HG03432 (cell line): ENCODE data around the gene C3AR1.
A peak's percentile ranks its signal among the peaks of the same experiment; 100 is the strongest.

Experiments
- ATAC-seq: cut with Tn5 transposase; IDR thresholded peaks from one replicate; pipeline ENCODE4 v1.9.1; 2021; ENCODE audit warnings: mild to moderate bottlenecking, moderate library complexity; ENCODE audit not compliant: unreplicated experiment

C3AR1 gene

DNA sequence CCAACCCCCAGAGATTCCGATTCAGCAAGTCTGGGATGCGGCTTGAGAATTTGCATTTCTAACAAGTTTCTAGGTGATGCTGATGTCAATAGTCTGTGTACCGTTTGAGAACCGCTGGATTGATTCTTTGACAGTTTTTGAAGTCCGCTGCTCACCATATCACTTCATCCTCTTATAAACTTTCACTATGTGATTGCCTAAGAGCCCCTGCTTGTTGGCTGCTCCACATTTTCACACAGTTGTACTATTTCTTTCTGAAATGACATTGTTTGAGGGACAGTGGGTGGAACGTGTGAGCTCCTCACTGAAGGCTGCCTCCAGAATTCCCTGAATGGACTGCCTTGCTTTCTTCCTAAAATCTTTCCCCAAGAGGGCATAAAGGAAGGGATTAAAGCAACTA is 7.7 kb downstream of the C3AR1 start:
- no peak for ATAC-seq

DNA sequence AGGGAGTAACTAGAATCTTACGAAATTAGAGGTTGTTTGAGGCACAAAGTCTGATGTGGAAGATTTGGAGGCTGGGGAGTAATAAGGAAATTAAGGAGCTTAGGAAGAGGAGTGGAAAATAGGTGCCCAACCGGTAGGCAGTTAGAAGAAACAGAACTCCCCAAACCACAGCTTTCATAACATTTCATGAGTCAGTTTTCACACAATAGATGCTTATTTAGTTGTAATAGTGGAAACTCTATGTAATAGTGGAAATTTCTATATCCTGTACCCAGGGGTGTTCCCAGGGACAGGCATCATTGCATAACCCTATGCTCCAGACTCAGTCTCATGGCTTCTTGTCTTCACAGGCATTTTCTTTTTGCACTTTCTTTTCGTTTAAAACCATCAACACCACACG is 8.3 kb downstream of the C3AR1 start:
- no peak for ATAC-seq

GRCh38 chr12:8057306-8057705 is 8.9 kb downstream of the C3AR1 start:
- ATAC-seq = no peak

DNA sequence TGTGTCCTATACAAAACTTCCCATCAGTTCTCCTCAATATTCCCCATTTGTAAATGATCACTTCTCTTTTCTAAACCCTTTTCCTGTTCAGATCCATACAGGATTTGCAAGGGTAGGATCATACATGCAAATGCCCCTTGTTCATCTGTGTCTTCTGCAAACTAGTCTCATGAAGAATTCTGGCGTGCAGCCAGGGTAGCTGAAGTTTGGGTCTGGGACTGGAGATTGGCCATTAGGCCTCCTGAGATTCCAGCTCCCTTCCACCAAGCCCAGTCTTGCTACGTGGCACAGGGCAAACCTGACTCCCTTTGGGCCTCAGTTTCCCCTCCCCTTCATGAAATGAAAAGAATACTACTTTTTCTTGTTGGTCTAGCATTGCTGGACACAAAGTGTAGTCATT is 11.3 kb downstream of the C3AR1 start:
- no peak for ATAC-seq

DNA sequence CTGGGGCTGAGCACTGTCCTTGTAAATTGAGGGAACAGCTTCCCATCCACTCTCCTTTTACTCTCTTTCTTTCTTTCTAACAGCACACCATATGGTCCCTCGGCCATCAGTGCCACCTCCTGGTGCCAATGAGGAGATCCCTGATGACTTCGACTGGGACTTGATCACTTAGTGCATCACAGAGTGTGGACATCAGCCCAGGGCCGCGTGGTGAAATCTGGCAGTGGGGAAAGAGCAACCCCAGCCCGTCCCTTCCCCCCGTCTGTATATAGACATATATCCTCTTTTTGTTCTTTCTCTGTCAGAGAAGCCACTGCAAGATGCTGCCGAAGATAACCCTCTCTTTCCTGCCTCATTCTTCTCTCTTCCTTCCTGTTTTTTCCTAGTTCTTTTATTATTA is 13.5 kb downstream of the C3AR1 start:
- ATAC-seq = no peak

DNA sequence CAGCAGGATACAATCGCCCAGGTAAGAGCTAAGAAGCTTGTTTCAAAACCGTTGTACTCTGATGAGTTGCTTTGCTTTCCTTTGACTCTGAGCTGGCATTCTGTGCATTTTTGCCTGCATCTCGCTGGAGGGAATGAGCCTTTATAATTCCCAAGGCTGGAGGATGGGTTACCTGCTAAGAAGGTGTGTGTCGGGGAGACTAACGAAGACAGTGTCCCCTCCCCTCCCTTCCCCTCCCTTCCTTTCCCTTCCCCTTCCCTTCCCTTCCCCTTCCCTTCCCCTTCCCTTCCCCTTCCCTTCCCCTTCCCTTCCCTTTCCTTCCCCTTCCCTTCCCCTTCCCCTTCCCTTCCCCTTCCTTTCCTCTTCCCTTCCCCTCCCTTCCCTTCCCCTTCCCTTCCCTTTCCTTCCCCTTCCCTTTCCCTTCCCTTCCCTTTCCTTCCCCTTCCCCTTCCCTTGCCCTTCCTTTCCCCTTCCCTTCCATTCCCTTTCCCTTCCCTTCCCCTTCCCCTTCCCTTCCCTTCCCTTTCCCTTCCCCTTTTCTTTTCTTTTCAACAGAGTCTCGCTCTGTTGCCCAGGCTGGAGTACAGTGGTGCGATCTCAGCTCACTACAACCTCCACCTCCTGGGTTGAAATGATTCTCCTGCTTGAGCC is 15.4 kb downstream of the C3AR1 start:
- no peak for ATAC-seq

GRCh38 chr12:8048906-8049305 is 17.3 kb downstream of the C3AR1 start:
- no peak for ATAC-seq

GRCh38 chr12:8047842-8048241 is 18.3 kb downstream of the C3AR1 start:
- ATAC-seq = no peak

GRCh38 chr12:8045952-8046944 is 19.9 kb downstream of the C3AR1 start:
- no peak for ATAC-seq

DNA sequence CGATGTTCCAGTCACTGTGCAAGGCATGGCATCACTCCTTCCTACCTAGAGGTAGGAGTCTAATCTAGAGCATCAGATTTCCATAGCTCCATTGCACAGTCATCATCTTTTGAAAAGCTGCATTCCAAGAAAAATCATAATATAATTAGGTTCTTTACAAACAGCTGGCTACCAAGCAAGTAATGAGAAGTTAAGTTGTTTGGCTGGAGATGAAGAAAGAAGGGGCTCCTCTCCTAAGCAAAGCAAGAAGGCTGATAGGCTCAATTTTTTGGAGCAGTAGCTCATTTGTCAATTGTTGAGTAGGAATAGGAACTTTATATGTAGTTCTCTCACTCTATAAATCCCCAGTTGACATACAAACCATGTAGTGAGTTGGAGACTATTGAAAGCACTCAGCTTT is 25.4 kb downstream of the C3AR1 start:
- ATAC-seq = no peak

GRCh38 chr12:8038659-8039114 is 27.5 kb downstream of the C3AR1 start:
- no peak for ATAC-seq

DNA sequence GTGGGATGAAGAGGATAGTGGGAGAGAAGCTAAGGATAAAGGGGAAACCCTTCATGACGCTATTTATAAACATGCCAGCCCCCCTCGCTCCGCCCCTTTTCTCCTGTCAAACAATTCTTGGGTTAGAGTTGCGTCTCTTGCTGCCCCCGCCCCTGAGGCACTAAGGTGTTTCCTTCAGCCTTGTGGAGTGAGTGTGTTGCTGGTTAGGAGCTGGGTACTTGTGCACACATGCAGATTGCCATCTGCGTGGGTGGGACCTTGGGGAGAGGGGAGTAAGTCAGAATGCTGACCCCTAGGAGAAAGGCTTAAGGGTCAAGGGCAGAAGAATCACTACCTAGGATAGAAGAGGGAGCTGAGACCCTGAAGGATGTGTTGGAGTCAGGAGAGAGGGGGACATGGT is 28.2 kb downstream of the C3AR1 start:
- no peak for ATAC-seq

- no peak for ATAC-seq
These were observed 29.0 kb downstream of the C3AR1 start for GRCh38 chr12:8037046-8037663.

GRCh38 chr12:8036346-8036745 is 29.8 kb downstream of the C3AR1 start:
- ATAC-seq = no peak

GRCh38 chr12:8035440-8036010 is 30.6 kb downstream of the C3AR1 start:
- no peak for ATAC-seq

- ATAC-seq = no peak
These were observed 31.4 kb downstream of the C3AR1 start for GRCh38 chr12:8034802-8035201.

- ATAC-seq = peak; percentile 25
These were observed 32.8 kb downstream of the C3AR1 start for GRCh38 chr12:8033153-8034044.

DNA sequence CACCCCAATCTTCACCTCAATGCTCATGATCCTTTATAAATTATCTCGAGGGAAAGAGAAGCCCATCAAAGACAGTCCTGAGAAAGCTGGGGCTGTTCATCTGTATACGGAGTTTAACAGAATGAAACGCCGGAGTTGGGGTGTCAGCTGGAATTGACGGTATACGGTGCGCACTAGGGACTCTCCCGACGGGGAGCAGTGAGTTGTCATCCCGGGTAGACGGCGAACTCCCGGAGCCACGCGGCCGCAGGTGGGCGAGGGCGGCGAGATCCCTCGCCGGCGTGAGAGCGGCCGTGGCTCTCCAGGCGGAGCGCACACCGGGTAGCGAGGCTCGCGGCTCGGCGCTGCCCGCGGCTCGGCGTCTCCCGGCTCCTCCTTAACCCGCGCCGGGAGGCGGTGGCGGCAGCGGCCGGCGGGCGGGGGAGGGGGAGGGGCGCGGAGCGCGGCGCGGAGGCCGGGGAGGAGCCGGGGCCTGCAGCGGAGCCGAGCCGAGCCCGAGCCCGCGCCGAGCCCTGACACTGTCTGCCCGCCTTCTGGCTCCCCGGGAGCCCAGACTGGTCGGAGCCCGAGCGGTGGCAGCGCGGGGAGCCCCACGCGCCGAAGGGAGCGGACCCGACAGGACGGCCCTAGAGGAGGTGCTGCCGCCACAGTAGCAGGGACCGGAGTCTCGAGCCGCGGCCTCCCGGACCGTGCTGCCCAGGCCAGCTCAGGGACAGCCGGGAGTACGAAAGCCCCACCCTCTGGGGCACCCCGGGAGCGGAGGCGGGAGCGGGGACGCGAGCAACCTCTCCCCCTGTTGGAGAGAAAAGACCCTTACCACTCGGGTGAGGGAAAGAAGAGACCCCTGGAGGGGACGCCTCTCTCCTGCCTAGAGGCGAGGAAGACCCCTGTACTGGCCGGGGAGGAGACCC is 33.7 kb downstream of the C3AR1 start, which contains the start of gene FOXJ2:
FOXJ2 (plus strand) TSS at position 475 of the 911 bp plus-strand sequence. CDS start 7,117 bp downstream, outside the sequence.
- peak; percentile 77 for ATAC-seq

DNA sequence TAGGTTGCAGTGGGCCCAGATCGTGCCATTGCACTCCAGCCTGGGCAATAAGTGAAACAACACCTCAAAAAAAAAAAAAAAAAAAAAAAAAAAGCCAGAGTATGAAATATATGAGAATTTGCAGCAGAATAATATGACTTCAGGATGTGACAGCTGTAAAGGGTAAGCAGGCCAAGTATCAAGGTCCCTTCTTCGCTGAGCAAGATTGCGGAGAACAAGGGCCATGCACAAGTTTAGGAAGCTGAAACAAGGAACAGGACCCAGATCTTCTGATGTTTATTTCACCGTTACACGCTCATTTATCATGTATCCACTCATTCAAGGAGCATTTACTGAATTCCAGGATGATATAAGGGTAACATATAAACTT is 34.3 kb downstream of the C3AR1 start:
- ATAC-seq = no peak
